NCI-H2171 (cell line): ENCODE measurements around the gene TMEM200C.

Source experiments
- DNase-seq: peaks from one replicate; lab custom pipeline; 2025; lab: John Stamatoyannopoulos, UW

TMEM200C gene

GRCh38 chr18:5895299-5895875 lies at the start of gene TMEM200C:
Gene TMEM200C, minus strand, starts transcription at chr18:5895522. Its CDS starts 3,459 bp downstream, at chr18:5892063.
- DNase-seq, result peak; percentile 56

GRCh38 chr18:5944448-5944847 lies 49.1 kb upstream of the TMEM200C start:
- no peak for DNase-seq

GRCh38 chr18:5943514-5943913 lies 48.2 kb upstream of the TMEM200C start:
- DNase-seq, result peak; percentile 66

- DNase-seq, result no peak
Observed at GRCh38 chr18:5942591-5942990, 47.3 kb upstream of the TMEM200C start.

- DNase-seq, result no peak
Observed at GRCh38 chr18:5941890-5942289, 46.6 kb upstream of the TMEM200C start.

- DNase-seq, result no peak
Observed at GRCh38 chr18:5939801-5940667, 44.7 kb upstream of the TMEM200C start.

GRCh38 chr18:5937795-5938194 lies 42.5 kb upstream of the TMEM200C start:
- no peak for DNase-seq

- no peak for DNase-seq
Observed at GRCh38 chr18:5937121-5937520, 41.8 kb upstream of the TMEM200C start.

GRCh38 chr18:5930789-5931188 lies 35.5 kb upstream of the TMEM200C start:
- no peak for DNase-seq

- no peak for DNase-seq
Observed at GRCh38 chr18:5918205-5918858, 23.0 kb upstream of the TMEM200C start.

- no peak for DNase-seq
Observed at GRCh38 chr18:5914951-5915350, 19.6 kb upstream of the TMEM200C start.

- no peak for DNase-seq
Observed at GRCh38 chr18:5914016-5914415, 18.7 kb upstream of the TMEM200C start.

GRCh38 chr18:5912566-5912965 lies 17.2 kb upstream of the TMEM200C start:
- no peak for DNase-seq

GRCh38 chr18:5909125-5909524 lies 13.8 kb upstream of the TMEM200C start:
- DNase-seq, result no peak

GRCh38 chr18:5903386-5903785 lies 8.1 kb upstream of the TMEM200C start:
- DNase-seq, result no peak

GRCh38 chr18:5900262-5900661 lies 4.9 kb upstream of the TMEM200C start:
- no peak for DNase-seq

GRCh38 chr18:5899835-5900234 lies 4.5 kb upstream of the TMEM200C start:
- DNase-seq, result no peak

- peak; percentile 44 for DNase-seq
Observed at GRCh38 chr18:5895876-5896740, 786 bp upstream of the TMEM200C start.

GRCh38 chr18:5894611-5895298 lies 567 bp downstream of the TMEM200C start:
- no peak for DNase-seq

- DNase-seq, result no peak
Observed at GRCh38 chr18:5893956-5894610, 1.2 kb downstream of the TMEM200C start.
